Natural killer cell treated with Interleukin-12 subunit alpha and Interleukin-12 subunit beta and Interleukin-15 and Interleukin-18, amount 100 ng/mL, for 72 hours (primary cell): ENCODE results near the gene ESPN. TPM values are rescaled to one million over a fixed set of nuclear protein-coding genes. Genes with fewer than 3 reads are reported as not detected.

Experiments
- ATAC-seq, 2 donors: fragments of 150-1000 bp; cut with Tn5 transposase in 1 of 2; sonication (Bioruptor Pico), chemical (Tn5 transposase) in 1 of 2; 2 replicates each; pipeline ENCODE4 v1.10.0; 2021
- DNase-seq: peaks from one replicate; pipeline ENCODE4 v3.0.0; 2022; ENCODE audit warnings: low spot score
- H3K27ac Mint-ChIP-seq, 2 donors: 1 replicate in 1 of 2; 2 replicates in 1 of 2; pipeline ENCODE4 v1.8.0; 2022; ENCODE audit warnings: mixed read lengths in 2 of 2, mild to moderate bottlenecking in 1 of 2, moderate library complexity in 1 of 2
- H3K27me3 Mint-ChIP-seq, 2 donors: 1 replicate in 1 of 2; 2 replicates in 1 of 2; pipeline ENCODE4 v1.8.0; 2022; ENCODE audit warnings: mixed read lengths in 2 of 2
- H3K36me3 Mint-ChIP-seq: one replicate; pipeline ENCODE4 v1.8.0; 2022; ENCODE audit warnings: mixed read lengths
- H3K4me1 Mint-ChIP-seq, 2 donors: 1 replicate in 1 of 2; 2 replicates in 1 of 2; pipeline ENCODE4 v1.8.0; 2022; ENCODE audit warnings: low read depth in 2 of 2, mixed read lengths in 2 of 2, mild to moderate bottlenecking in 1 of 2
- H3K4me3 Mint-ChIP-seq: one replicate; pipeline ENCODE4 v1.8.0; 2022; ENCODE audit warnings: mixed read lengths
- H3K9me3 Mint-ChIP-seq: 2 replicates; pipeline ENCODE4 v1.8.0; 2022; ENCODE audit warnings: mixed read lengths
- total RNA-seq, 2 donors: library from RNA; stranded (reverse); gene quantifications; one replicate each; pipeline ENCODE4 v1.2.3, GENCODE V29; 2022

The ESPN gene
- total RNA-seq, 2 donors from 2014 or later = 0.14 to 0.84 TPM

- Mint-ChIP-seq H3K27me3 (peaks cover under 1 to 1% of the 10 kb centered on the region in 2 donors), H3K36me3 (no peaks in the 10 kb centered on the region)
Observed at GRCh38 chr1:6506210-6507036, 81.8 kb downstream of the ESPN start.

GRCh38 chr1:6507037-6507428, 82.5 kb downstream of the ESPN start:
- DNase-seq = no peak
- Mint-ChIP-seq H3K27me3 (no peaks in the 10 kb centered on the region), H3K27ac (no peak overlapping the region), H3K36me3 (no peaks in the 10 kb centered on the region), H3K4me3 (no peak overlapping the region), H3K4me1 (no peaks in the 10 kb centered on the region), H3K9me3 (no peaks in the 10 kb centered on the region)
- no peak for ATAC-seq

More at GRCh38 chr1:6506210-6507036, 81.8 kb downstream of the ESPN start:
- H3K4me1 Mint-ChIP-seq = no peaks in the 10 kb centered on the region
- H3K27ac Mint-ChIP-seq = no peak overlapping the region
- ATAC-seq = no peak
- H3K4me3 Mint-ChIP-seq = no peak overlapping the region
- DNase-seq = no peak
- no peaks in the 10 kb centered on the region for H3K9me3 Mint-ChIP-seq

- H3K4me3 Mint-ChIP-seq = no peak overlapping the region
- H3K4me1 Mint-ChIP-seq = no peaks in the 10 kb centered on the region
- H3K27me3 Mint-ChIP-seq = no peaks in the 10 kb centered on the region
- no peaks in the 10 kb centered on the region for H3K36me3 Mint-ChIP-seq
- DNase-seq (no peak), ATAC-seq (no peak)
- no peaks in the 10 kb centered on the region for H3K9me3 Mint-ChIP-seq
- no peak overlapping the region for H3K27ac Mint-ChIP-seq
Observed at GRCh38 chr1:6507461-6507911, 82.9 kb downstream of the ESPN start.

DNA sequence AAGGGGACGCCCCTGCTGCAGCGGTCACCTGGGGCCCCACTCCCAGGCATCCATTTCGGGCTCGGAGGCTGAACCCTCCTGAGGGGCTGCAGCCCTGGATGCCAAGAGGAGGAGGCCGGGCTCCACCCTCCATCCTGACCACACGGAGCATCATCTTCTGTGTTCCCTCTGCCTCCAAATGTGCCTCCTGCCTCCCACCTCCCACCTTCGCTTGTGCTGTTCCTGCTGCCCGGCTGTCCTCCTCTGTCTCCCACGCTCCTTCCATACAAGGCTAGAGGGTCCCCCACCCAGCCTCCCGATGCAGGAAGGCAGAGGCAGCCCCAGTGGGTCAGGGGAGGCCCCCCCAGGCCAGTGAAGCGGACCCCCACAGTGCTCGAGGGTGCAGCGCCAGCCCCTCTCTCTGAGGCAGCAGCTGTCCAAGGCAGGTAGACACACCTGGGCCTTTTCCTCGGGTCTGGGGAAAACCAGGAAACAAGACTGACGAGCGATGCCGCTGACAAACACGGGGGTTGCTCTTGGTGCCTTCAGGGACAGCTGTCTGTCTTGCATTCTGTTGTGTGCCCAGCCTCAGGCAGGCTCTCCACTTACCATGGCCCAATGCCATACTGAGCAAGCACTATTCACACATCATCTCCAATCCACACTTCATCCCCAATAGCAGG, 83.7 kb downstream of the ESPN start:
- no peaks in the 10 kb centered on the region for H3K36me3 Mint-ChIP-seq
- no peaks in the 10 kb centered on the region for H3K9me3 Mint-ChIP-seq
- no peak overlapping the region for H3K27ac Mint-ChIP-seq
- DNase-seq = no peak
- no peak overlapping the region for H3K4me3 Mint-ChIP-seq
- ATAC-seq = no peak
- no peaks in the 10 kb centered on the region for H3K4me1 Mint-ChIP-seq
- no peaks in the 10 kb centered on the region for H3K27me3 Mint-ChIP-seq

GRCh38 chr1:6508816-6509189, 84.2 kb downstream of the ESPN start:
- Mint-ChIP-seq H3K27me3 (no peaks in the 10 kb centered on the region), H3K9me3 (no peaks in the 10 kb centered on the region), H3K36me3 (no peaks in the 10 kb centered on the region), H3K27ac (no peak overlapping the region), H3K4me1 (no peaks in the 10 kb centered on the region), H3K4me3 (no peak overlapping the region)
- DNase-seq (no peak), ATAC-seq (no peak)

DNA sequence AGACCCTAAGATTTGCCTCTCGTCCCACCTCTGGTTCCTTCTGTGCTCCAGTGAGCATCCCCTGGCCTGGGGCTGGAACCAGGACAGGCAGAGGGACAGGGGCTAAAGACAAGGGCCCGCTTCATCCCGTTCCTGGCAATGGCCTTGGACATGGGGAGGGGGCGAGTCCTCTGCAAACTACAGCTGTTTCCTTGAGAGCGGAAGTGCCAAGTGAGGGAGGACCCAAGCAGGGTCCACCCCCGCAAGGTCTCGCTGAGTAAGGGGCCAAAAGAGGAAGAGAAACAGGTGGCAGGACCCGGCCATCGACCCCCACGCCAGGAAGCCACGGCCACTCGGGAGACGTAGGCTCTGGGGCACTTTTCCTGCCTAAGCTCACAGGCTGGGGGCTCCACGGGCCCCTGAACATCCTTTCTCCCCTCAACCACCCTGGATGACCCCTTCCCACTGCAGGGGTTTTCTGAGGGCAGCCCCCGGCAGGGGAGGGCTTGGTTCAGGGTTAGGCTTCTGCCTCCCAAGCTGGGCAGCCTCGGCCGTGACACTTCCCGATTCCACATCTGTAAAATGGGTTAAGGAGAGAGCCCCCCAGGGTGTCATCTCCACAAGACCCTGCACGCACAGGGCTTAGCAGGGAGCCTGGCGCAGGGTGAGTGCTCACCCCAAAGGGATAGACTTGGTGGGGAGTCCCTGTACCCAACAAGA, 84.8 kb downstream of the ESPN start:
- Mint-ChIP-seq H3K27me3 (no peaks in the 10 kb centered on the region), H3K4me1 (no peaks in the 10 kb centered on the region), H3K27ac (no peak overlapping the region), H3K4me3 (no peak overlapping the region), H3K36me3 (no peaks in the 10 kb centered on the region), H3K9me3 (no peaks in the 10 kb centered on the region)
- DNase-seq (no peak), ATAC-seq (no peak)

DNA sequence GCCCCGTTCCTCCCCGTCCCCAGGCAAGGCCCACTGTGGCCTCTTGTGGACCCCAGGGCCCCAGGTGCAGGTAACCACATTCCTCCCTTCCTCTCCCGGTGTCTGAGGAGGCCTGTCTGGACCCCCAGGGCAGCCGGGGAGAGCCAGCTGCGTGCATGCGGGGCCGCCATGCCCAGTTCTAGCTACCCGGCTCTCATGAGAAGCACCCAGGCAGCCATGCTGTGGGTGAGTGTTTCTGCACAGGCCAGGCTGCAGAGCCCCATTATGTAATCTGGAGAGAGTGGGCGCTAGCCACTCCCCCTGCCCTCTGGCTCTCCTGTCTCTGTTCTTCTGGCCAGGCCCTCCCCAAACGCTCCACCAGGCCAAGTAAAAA, 85.3 kb downstream of the ESPN start:
- DNase-seq (no peak), ATAC-seq (no peak)
- H3K9me3 Mint-ChIP-seq = no peaks in the 10 kb centered on the region
- H3K27ac Mint-ChIP-seq = no peak overlapping the region
- H3K36me3 Mint-ChIP-seq = no peaks in the 10 kb centered on the region
- H3K4me3 Mint-ChIP-seq = no peak overlapping the region
- no peaks in the 10 kb centered on the region for H3K27me3 Mint-ChIP-seq
- H3K4me1 Mint-ChIP-seq = no peaks in the 10 kb centered on the region

GRCh38 chr1:6510493-6510892, 85.9 kb downstream of the ESPN start:
- Mint-ChIP-seq H3K9me3 (no peaks in the 10 kb centered on the region), H3K36me3 (no peaks in the 10 kb centered on the region), H3K27ac (no peak overlapping the region), H3K4me3 (no peak overlapping the region), H3K27me3 (no peaks in the 10 kb centered on the region), H3K4me1 (no peaks in the 10 kb centered on the region)
- no peak for ATAC-seq
- no peak for DNase-seq

Other genes starting within 250 kb of the ESPN start
- under 1 TPM; 0.31 to 0.78 TPM for gene CHD5, start 244.5 kb upstream of the ESPN start, total RNA-seq
- 100 to 1,000 TPM; 209 to 355 TPM for gene RPL22, start 225.2 kb upstream of the ESPN start, total RNA-seq
- gene RNF207, start 218.7 kb upstream of the ESPN start, total RNA-seq = 10 to 100 TPM in 1 of 2 donors, 1 to 10 TPM in 1; 4.2 to 14.2 TPM
- gene ICMT, start 188.8 kb upstream of the ESPN start, total RNA-seq = 10 to 100 TPM; 44.1 to 71.4 TPM
- not detected for gene HES3, start 180.6 kb upstream of the ESPN start, total RNA-seq
- 1 to 10 TPM; 4.6 to 5.6 TPM for gene GPR153, start 163.7 kb upstream of the ESPN start, total RNA-seq
- gene ACOT7, start 31.0 kb upstream of the ESPN start, total RNA-seq = 10 to 100 TPM; 49.5 to 87.5 TPM
- gene HES2, start 4.9 kb upstream of the ESPN start, total RNA-seq = not detected
- gene TNFRSF25, start 41.4 kb downstream of the ESPN start, total RNA-seq = 100 to 1,000 TPM in 1 of 2 donors, 10 to 100 TPM in 1; 83.6 to 106 TPM
- under 1 TPM; 0.33 to 0.81 TPM for gene PLEKHG5, start 66.9 kb downstream of the ESPN start, total RNA-seq
- 10 to 100 TPM; 41.6 to 80.5 TPM for gene NOL9, start 129.7 kb downstream of the ESPN start, total RNA-seq
- not detected for gene TAS1R1, start 130.5 kb downstream of the ESPN start, total RNA-seq
- 10 to 100 TPM; 29.8 to 50.5 TPM for gene ZBTB48, start 155.2 kb downstream of the ESPN start, total RNA-seq
- 10 to 100 TPM; 20.2 to 46.2 TPM for gene KLHL21, start 178.1 kb downstream of the ESPN start, total RNA-seq
- gene PHF13, start 189.0 kb downstream of the ESPN start, total RNA-seq = 10 to 100 TPM; 10.8 to 14.7 TPM
- 10 to 100 TPM; 18.7 to 33.2 TPM for gene THAP3, start 200.1 kb downstream of the ESPN start, total RNA-seq